Limb (tissue), 2 donors: Measurements from ENCODE around the gene SNAI3.

Experiments used
- DNase-seq, 2 donors: peaks; one replicate each; pipeline ENCODE4 v3.0.0-alpha.2; 2016; ENCODE audit errors: extremely low spot score in 2 of 2

SNAI3 gene

DNA sequence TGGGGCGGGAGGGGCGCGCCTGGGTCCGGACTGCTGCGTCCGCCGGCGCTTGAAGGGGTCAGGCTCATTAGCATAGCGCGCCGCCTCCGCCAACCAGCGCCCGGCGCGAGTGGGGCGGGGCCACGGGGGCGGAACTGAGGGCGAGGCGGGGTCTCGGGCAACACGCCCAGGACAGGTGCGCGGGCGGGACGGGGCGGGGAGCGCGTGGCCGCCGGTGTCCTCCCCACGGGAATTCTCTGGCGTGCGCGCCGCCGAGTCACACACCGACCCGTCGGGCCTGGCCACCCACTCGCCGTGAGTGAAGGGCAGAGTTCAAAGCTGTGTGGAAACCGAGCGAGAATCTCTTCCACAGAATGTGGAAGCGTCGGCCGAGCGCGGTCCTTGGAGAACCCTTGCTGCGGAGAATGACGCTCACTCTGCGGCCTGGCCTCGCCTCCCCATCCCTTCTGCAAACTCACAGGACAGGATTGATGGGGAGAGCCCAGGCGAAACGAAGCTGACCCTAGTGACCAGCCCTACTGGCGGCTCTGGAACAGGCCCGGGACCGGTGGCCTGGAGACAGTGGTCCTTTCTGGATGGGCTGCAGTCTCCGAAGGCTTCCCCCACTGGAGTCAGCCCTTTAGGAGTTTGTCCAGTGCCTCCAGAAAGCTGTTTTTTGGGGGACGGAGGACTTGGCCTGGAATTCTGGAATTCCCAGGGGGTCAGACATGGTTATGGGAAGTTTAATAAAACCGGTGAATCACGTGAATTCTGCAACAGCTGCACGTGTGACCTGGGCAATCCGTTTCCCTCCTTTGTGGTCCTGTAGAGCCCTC is at the start of gene SNAI3:
Gene SNAI3, minus strand, starts transcription at position 69 of the 815 bp plus-strand sequence. CDS start 101 bp downstream, outside the sequence.
- peak; percentile 40 to 83 for DNase-seq

DNA sequence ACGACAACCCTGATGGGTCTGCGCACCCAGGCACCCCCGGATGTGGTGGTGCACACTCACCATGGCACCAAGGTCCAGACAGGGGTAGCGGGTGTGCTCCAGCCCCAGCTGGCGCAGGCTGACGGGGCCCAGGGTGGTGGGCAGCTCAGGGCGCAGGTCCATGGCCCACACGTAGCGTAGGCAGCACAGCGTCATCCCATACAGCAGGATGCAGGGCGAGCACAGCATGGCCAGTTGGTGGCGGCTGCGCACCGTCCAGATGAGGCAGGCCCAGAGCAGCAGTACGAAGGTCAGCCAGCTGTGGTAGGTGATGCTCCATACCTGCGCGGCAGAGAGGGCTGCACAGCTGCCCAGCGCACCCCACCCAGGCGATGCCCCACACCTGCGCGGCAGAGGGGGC is 49.8 kb upstream of the SNAI3 start:
- no peak for DNase-seq

DNA sequence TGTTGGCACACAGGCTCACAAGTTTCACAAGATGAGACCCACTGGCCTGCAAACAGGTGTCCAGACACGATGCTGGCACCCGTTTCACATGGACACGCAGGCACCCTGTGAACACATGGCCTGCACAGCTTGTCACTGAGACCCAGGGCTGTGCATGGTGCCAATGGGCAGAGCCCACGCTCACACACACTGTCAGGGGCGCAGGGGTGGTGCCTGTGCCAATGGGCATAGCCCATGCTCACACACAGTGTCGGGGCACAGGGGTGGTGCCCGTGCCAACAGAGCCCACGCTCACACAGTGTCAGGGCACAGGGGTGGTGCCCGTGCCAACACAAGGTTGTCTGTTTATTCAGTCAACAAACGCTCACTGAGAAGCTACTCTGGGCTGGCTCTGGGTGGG is 49.3 kb upstream of the SNAI3 start:
- no peak for DNase-seq

DNA sequence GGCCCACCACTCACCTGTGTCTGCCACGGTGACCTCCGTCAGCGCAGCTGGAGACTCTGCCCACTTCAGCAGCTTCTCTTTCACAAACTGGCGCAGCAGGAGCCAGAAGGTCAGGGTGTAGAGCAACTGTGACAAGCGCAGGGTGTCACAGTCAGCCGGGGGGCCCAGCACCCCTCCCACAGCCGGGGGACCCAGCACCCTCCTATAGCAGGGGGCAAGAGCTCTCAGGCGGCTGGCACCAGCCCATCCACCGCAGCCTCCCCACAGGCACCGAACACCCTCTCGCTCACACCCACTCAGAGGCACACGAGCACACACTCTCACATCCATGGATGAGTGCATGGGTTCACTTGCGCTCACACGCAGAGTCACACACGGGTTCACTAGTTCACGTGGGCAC is 48.8 kb upstream of the SNAI3 start:
- DNase-seq: no peak

DNA sequence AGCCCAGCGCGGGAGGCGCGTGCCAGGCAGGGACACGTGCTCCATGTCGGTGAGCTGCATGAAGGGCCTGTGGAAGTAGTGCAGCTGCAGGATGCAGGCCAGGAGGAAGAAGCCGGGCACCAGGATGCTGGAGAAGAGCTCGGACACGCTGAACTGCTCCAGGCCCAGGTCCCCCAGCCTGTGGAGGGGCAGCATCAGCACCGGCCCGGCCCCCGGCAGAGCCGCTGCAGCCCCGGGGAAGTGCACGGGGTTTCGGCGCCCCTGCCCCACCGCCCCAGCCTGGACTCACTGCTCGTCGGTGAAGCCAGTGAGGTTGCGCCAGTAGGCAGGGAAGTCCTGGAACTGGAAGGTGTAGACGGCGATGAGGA is 48.0 kb upstream of the SNAI3 start:
- DNase-seq: no peak

DNA sequence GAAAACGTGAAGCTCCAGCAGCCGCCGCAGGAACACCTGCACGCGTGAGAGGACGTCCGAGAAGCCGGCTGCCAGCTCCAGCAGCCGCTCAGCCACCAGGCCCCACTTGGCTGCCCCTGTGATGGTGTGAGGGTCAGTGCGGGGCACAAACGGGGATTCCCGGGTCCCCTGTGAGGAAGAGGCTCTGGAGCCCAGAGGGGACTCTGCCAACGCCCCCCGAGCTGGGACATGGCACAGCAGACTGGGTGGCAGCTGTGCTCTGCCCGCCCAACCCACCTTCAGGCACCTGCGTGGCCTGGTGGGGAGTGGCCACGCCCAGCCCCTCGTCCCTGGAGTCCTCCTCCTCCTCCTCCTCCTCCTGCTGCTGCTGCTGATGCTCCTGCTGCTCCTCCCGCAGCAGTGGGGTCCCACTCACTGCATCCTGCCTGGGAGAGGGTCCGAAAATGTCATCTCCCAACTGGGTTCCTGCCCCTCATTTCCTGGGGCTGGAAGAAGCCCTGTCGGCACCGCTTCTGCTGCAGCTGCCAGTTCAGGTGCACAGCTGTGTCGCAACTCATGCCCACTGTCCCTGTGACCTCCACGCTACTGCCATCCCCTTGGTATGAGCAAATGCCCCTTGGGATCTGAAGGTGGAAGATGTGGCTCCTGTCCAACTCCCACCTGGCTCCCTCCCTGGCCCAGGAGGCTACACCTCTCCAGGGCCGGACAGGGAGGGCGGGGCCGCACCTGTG is 47.5 kb upstream of the SNAI3 start:
- DNase-seq: no peak

DNA sequence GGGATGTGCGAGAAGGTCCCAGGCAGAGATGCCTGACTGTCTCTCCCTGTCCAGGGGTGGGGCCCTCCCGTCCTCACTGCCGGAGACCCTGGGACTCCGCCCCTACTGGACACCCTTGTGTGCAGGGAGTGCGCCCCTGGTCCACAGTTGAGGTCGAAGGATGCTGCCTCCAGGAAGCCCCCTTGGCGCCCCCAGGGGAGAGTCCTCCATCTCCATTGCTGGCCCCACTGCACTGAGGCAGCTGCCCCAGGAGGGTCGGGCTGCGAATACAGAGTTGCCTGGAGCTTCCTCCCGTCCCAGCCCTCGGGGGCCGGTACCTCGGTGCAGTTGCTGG is 46.6 kb upstream of the SNAI3 start:
- DNase-seq: no peak

DNA sequence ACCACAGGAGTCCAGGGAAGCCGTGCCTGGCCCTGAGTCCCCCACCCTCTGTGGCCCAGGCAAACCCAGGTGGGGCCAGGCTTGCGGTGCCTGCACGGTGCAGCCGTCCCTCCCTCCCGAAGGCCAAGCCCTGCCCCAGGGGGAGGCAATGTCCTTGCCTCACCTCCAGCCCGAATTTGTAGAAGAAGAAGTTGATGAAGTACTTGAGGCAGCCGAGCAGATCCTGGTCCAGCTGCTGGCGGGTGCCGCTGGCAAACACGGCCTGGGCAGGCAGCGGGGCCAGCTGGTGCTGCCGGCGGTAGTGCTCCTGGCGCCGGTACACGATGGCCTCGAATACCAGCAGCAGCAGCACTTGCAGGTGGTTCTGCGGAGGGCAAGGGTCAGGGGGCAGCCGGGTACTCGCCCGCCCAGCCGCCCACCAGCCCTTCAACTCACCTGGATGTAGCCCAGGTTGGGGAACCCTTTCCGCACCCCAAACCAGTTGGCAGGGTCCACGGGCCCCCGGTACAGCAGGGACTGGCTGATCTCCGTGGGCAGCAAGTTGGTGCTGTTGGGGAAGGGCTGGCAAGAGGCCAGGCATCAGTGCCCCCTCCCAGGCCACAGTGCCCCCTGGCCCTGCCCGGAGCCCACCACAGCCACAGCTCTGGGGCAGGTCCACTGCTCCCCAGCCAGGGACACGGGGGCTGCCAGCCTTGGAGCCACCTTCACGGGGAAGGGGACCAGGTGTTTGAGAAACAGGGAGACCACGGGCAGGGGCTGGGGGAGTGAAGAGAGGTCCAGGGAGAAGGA is 46.1 kb upstream of the SNAI3 start:
- no peak for DNase-seq

DNA sequence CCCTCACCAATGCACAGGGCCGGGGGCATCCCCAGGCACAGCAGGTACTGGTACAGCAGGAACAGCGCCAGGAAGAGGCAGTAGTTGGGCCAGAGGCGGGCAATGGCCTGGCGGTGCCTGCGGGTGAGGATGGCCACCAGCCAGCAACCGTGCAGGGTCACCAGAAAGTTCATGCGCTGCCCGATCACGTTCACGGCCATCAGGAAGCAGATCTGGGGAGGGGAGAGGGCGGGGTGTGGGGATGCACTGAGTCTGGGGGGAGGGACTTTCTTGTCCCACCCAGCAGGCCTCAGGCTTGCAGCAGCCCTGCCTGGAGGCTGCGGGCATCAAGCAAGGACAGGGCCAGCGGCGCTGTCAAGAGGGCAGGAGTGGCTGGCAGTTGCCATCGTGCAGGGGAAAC is 45.4 kb upstream of the SNAI3 start:
- no peak for DNase-seq

DNA sequence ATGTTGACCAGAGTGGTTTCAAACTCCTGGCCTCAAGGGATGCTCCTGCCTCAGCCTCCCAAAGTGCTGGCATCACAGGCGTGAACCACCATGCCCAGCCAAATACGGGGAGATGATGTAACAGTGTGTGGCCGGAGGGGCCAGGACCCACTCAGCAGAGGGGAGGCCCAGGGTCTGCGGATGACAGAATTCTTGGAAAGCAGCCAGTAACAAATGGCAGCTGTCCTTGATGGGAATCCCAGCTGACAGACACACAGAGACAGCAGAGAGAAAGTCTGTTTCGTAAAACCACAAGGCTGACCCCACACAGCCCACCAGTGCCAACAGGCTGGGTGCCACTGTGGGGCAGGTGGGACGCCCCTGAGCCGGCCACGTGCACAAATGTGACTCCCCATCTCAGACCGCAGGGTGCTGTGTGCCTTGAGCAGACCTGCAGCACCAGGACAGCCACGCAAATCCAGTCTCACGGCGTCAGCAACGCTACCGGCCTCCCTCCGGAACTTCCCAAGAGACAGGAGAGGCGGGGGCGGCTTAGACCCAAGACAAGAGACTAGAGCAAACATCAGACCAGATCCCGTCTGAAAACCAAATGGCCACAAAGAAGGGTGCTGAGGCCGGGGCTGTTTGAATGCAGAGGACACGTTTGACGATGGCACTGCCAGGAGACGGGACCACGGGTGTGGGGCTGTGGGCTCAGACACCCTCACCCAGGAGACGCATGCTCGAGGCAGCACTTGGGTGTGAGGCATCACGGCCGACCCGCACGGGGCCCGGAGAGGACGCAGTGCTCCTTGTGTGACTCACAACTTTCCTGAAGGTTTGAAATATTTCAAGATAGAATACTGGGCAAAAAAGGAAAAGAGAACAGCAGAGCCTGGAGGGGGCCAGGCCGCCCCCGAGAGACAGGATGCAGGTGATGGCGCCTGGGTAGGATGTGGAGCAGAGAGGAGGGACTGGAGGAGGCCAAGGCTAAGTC is 44.6 kb upstream of the SNAI3 start:
- peak in 1 of 2 donors; percentile 9 for DNase-seq

DNA sequence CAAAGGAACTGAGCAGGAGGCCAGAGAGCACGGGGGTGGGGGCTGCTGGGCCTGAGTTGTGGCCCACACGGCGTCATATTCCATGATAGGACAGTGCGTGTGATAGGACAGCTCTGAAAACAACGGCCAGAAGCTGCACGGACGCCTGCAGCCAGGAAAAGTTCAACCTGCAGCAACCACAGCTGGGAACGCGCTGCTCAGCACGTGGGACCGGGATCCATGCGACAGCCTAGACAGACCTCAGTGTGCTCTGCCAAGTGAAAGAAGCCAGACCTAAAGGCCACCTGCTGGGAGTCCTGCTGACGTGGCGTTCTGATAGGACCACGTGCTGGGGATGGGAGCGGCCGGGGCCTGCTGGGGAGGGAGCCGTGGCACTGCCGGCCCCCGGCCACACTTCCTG is 41.6 kb upstream of the SNAI3 start:
- peak in 1 of 2 donors; percentile 10 for DNase-seq

DNA sequence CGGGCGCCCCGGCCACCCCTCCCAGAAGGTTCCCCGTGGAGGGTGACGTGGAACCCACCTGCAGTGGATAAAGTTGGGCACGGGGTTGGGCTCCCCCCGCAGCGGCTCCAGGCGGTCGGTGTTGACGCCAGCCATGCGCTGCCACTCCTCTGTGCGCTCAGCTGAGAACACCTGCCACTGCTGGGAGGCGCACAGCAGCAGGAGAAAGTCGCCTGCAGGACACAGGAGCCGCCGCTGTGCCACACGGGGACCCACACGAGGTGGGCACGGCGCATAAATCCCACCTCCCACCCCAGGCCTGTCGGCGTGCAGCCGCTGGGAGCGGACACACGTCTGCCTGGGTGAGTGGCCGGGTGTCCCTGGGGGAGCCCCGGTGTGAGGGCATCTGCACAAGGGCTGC is 40.7 kb upstream of the SNAI3 start:
- no peak for DNase-seq

DNA sequence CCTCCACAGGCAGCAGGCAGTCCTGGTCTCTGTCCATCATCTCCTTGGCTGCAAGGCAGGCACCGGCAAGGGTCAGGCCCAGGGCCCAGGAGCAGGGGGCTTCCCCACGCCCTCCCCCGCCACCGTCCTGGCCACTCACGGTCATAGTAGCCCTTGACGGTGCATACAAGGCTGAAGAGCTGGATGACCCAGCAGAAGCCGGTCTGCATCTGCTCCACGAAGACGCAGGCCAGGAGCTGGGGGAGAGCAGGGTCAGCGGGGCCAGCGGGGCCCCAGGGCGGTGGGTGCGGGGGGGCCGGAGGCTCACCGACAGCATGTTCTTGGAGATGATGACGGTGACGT is 40.1 kb upstream of the SNAI3 start:
- DNase-seq: no peak

DNA sequence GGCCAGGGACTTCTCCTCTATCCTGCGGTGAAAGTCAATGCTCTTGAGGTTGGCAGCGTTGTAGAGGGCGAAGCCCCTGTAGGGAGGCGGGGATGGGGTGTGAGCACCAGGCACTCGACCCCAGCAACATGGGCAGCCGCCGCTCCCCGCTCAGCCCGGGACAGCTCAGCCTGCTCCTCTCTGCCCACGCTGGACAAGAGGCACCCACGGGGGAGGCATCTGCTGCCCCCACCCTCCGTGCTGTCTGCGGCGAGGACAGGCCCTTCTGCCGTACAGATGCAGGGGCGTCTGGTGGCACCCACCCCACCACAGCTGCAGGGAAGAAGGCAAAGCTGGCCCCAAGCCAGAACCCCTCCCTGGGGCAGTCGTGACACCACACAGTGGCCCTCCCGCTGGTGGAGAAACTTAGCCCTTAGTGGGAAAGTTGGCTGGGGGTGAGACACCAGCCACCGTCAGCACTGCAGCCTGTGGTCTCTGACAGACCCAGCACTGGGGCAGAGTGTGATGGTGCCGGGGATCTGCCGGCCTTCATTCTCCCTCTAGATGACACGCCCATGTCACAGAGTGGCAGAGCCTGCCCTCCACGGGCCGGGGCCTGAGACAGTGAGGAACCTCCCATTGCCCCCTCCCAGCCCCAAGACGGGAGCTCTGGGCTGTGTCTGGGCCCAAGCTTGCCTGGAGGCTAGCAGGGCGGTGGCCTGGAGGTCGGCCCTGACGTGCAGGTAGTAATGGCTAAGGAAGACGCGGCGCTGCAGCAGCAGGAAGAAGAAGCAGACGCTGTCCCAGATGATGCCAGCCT is 39.5 kb upstream of the SNAI3 start:
- no peak for DNase-seq

DNA sequence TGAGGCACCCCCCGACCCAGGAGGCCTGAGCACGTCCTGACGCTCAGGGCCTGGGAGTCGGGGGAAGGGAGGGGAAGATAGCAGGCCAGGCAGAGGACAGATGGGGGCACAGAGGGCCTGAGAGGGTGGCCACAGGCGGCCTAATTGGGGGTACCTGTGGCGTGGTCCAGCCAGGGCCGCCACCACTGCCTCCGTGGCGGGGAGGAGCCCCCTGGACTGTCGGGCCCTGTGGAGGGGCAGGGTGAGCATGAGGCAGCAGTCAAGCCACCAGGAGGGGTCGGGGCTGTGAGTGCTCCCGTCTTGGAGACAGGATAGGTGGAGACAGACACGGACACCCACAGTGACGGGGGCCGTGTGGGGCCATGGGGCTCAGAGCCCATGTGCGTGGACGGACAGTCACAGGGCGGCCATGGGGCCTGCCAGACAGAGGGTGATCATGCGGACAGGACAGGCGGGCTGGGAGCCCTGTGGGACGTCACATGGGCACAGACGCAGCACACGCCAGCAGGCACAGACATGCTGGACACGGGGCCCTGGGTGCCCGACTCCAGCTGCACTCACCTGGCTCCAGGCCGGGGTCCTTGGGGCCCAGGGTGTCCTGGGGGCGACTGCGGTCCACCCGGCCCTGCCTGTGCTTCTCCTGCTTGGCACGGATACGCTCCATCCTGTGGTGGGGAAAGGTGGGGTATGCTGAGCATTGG is 38.7 kb upstream of the SNAI3 start:
- DNase-seq: no peak

DNA sequence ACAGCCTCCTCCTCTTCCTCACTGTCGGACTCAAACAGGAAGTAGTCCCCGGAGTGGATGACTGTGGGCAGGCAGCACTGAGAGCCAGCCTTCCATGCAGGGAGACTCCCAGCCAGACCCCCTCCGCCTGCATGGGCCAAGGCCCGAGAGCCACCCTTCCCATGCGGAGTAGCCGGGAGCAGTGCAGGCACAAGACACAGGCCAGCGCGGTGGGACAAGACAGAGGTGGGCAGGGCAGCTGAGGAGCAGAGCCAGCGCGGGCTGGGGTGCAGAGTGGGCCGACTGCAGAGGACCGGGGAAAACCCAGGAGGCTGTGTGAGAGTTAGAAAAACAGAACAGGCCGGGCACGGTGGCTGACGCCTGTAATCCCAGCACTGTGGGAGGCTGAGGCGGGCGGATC is 37.6 kb upstream of the SNAI3 start:
- DNase-seq: no peak

DNA sequence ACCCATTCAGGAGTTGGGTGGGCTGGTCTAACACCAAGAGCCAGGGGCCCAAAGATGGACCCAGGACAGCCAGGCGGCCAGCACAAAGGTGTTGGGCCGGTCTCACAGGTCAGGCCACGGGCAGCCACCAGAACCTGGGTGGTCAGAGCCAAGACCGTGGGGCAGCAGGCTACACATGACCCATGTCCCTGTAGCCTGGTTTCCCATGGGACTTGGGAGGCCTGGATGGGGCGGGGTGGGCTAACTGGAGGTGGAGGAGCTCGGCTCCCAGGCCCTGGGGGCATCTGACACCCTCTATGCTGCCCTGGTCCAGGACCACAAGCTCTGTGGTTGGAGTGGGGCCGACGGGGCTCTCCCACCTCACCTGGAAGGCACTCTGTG is 37.2 kb upstream of the SNAI3 start:
- no peak for DNase-seq

DNA sequence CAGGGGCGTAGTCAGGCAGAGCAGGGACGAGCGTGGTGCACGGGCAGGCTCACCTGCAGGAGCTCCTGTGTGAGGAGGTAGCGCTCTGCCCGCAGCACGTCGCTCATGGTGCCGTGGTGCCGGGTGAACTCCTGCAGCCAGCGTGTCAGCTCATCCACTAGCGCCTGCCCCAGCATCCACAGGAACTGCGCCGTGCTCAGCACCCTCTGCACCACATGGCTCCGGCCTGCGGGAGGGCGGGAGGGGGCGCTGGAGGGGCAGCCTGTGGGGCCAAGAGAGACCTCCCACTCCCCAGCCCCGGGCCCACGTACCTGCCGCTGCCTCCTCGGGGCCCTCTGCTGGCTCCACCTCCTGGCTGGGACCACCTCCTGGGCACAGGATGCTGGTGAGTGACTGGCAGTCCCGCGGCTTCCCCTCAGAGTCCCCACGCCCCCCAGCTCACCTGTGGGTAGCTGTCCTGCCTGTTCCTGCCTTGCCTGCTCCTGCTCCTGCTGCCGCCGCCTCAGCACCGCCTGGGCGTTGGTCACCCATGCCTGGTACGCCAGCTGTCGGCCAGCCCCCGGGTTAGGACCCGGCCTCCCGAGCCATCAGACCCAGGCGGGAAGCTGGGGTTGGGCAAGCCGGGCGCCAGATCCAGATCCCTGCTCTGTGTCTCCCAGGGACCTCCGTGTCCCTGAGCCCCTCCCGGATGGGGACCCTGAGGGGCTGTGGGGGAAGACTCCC is 36.6 kb upstream of the SNAI3 start:
- no peak for DNase-seq
